Measurements from ENCODE around the gene NAA60.

The NAA60 gene

GRCh38 chr16:3439637-3440036 lies 3.8 kb upstream of the NAA60 start:
- no peak for TF ChIP-seq TAF1 (IDR thresholded peaks at IDR 0.05; ENCODE audit: borderline replicate concordance, insufficient read depth, low read length)
- no peak for TF ChIP-seq REST (IDR thresholded peaks at IDR 0.05; ENCODE audit: insufficient read depth in 1 of 2, low read depth in 2 of 2, low read length in 2 of 2)
- TF ChIP-seq FOXP2 (optimal IDR thresholded peaks at IDR 0.05; ENCODE audit: borderline replicate concordance, extremely low read depth, extremely low read length, insufficient read depth), result no peak
- no peak for TF ChIP-seq POLR2AphosphoS5 (IDR thresholded peaks at IDR 0.05; ENCODE audit: low read depth, low read length)
- no peak for TF ChIP-seq SIN3A (IDR thresholded peaks at IDR 0.05; ENCODE audit: borderline replicate concordance, insufficient read depth, low read length)

GRCh38 chr16:3444032-3444388 lies 530 bp downstream of the NAA60 start:
- 0 out of 2 replicates have a peak, but pooled peaks have one; percentile 40 for TF ChIP-seq POLR2AphosphoS5 (IDR thresholded peaks at IDR 0.05; ENCODE audit: low read depth, low read length)
- TF ChIP-seq FOXP2 (optimal IDR thresholded peaks at IDR 0.05; ENCODE audit: borderline replicate concordance, extremely low read depth, extremely low read length, insufficient read depth), result no peak
- no peak for TF ChIP-seq REST (IDR thresholded peaks at IDR 0.05; ENCODE audit: insufficient read depth in 1 of 2, low read depth in 2 of 2, low read length in 2 of 2)
- TF ChIP-seq TAF1 (IDR thresholded peaks at IDR 0.05; ENCODE audit: borderline replicate concordance, insufficient read depth, low read length), result peak; percentile 47; the same call in 1 of the 2 replicates

- TF ChIP-seq TAF1 (IDR thresholded peaks at IDR 0.05; ENCODE audit: borderline replicate concordance, insufficient read depth, low read length), result no peak
- TF ChIP-seq REST (IDR thresholded peaks at IDR 0.05; ENCODE audit: insufficient read depth in 1 of 2, low read depth in 2 of 2, low read length in 2 of 2), result no peak
- no peak for TF ChIP-seq FOXP2 (optimal IDR thresholded peaks at IDR 0.05; ENCODE audit: borderline replicate concordance, extremely low read depth, extremely low read length, insufficient read depth)
- TF ChIP-seq SIN3A (IDR thresholded peaks at IDR 0.05; ENCODE audit: borderline replicate concordance, insufficient read depth, low read length), result no peak
- TF ChIP-seq POLR2AphosphoS5 (IDR thresholded peaks at IDR 0.05; ENCODE audit: low read depth, low read length), result no peak
These were observed 10.6 kb downstream of the NAA60 start for GRCh38 chr16:3454093-3454492.

GRCh38 chr16:3454631-3455147 lies 11.2 kb downstream of the NAA60 start:
- no peak for TF ChIP-seq FOXP2 (optimal IDR thresholded peaks at IDR 0.05; ENCODE audit: borderline replicate concordance, extremely low read depth, extremely low read length, insufficient read depth)
- TF ChIP-seq SIN3A (IDR thresholded peaks at IDR 0.05; ENCODE audit: borderline replicate concordance, insufficient read depth, low read length), result no peak
- TF ChIP-seq POLR2AphosphoS5 (IDR thresholded peaks at IDR 0.05; ENCODE audit: low read depth, low read length), result no peak
- TF ChIP-seq REST (IDR thresholded peaks at IDR 0.05; ENCODE audit: insufficient read depth in 1 of 2, low read depth in 2 of 2, low read length in 2 of 2), result no peak
- TF ChIP-seq TAF1 (IDR thresholded peaks at IDR 0.05; ENCODE audit: borderline replicate concordance, insufficient read depth, low read length), result no peak

Data from PFSK-1 (cell line).